ENCODE results near the gene DNAH9.

Gene DNAH9

DNA sequence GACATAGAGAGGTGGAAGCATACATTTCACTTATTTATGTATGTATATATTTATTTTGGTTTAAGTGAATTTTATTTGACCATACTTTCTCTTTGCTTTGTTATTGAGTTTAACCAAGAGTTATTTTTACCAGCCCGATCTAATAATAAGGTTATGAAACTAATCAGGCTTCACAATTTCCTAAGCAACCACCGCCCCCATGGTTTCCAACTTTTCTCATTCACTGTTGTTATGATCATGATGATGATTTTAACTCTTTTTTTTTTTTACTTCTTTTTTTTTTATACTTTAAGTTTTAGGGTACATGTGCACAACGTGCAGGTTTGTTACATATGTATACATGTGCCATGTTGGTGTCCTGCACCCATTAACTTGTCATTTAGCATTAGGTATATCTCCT is 30.6 kb downstream of the DNAH9 start:
- Mint-ChIP-seq H3K4me3 (no peak overlapping the region), H3K36me3 (no peaks in the 10 kb centered on the region), H3K4me1 (no peaks in the 10 kb centered on the region), H3K27ac (no peak overlapping the region), H3K27me3 (no peaks in the 10 kb centered on the region), H3K9me3 (peaks cover 5% of the 10 kb centered on the region)

DNA sequence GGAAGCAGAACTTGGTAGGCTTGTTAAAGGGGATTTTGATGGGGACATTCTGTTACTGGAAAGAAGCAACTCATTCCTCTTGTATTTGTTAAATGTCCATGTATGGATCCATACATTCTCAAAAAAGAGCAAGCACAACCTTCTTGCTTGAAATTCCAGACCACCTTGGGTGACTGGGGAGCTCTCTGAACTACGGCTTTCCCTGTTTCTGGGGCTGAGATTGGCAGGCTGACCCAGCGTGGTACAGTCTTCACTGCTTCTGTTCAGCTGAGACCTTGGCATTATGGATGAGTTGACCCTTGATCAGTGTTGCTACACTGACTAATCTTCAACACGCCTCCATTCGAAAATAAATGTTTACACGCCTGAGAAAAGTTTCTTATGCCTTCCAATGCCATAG is 38.5 kb downstream of the DNAH9 start:
- Mint-ChIP-seq H3K4me3 (no peak overlapping the region), H3K27ac (no peak overlapping the region), H3K36me3 (no peaks in the 10 kb centered on the region), H3K4me1 (no peaks in the 10 kb centered on the region), H3K27me3 (no peaks in the 10 kb centered on the region), H3K9me3 (peaks cover 5% of the 10 kb centered on the region)

DNA sequence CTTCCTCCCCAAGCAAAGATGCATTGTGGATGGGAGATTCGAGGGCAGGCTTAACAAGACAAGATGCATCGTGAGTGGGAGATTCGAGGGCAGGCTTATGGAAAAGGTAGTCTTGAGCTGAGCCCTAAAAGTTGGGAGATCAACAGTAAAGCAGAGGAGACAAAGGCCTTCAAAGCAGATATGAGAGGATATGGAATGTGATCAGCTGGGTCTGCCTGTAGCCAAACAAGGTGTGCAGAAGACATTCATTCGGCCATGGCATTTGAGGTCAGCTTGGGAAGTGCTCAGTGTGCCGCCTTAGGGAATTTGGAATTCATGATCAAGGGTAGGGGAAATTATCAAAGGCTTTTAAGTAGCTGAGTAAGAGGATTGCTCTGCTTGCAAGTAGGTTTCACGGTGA is 39.5 kb downstream of the DNAH9 start:
- Mint-ChIP-seq H3K27ac (no peak overlapping the region), H3K9me3 (no peaks in the 10 kb centered on the region), H3K4me1 (no peaks in the 10 kb centered on the region), H3K4me3 (no peak overlapping the region), H3K27me3 (no peaks in the 10 kb centered on the region), H3K36me3 (no peaks in the 10 kb centered on the region)

DNA sequence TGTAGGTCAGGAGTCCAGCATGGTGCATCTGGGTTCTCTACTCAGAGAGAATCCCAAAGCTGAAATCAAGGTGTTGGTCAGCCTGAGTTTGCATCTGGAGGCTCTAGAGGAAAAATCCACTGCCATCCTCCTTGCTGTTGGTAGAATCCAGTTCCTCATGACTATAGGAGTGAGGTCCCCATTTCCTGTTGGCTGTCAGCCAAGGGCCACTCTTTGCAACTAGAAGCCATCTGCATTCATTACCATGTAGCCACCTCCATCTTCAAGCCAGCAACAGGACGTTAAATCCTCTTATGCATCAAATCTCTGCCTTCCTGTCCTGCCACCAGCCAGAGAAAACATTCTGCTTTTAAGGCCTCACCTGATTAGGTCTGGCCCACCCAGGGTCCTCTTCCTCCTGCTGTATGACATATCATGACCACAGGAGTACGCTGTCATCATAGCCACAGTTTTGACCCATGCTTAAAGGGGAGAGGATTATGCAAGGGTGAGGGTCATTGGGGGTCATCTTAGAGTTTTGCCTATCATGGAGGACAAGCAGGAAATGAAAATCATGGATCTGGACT is 40.5 kb downstream of the DNAH9 start:
- Mint-ChIP-seq H3K4me1 (no peaks in the 10 kb centered on the region), H3K27ac (no peak overlapping the region), H3K36me3 (no peaks in the 10 kb centered on the region), H3K9me3 (no peaks in the 10 kb centered on the region), H3K27me3 (no peaks in the 10 kb centered on the region), H3K4me3 (no peak overlapping the region)

DNA sequence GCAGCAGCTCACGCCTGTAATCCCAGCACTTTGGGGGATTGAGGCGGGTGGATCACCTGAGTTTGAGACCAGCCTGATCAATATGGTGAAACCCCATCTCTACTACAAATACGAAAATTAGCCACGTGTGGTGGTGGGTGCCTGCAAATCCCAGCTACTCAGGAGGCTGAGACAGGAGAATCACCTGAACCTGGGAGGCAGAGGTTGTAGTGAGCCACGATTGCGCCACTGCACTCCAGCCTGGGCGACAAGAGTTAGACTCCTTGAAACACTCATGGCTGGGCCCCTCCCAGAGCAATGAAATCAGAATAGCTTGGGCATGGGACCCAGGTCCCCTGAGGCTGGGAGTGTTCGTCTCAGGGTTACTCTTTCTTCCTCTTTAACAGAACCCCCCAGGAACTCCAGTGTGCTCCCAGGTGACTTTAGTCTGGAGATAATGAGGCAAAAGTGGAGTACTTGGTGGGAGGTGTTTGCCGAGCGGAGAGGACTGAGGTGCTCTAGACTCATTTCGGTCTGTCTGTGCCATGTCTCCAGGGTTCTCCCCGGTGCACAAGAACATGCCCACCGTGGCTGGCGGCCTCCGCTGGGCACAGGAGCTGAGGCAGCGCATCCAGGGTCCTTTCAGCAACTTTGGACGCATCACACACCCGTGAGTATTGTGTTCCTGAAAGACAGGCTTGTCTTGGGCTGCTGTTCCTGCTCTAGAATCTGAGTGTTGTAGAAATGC is 41.6 kb downstream of the DNAH9 start:
- H3K27me3 Mint-ChIP-seq, result no peaks in the 10 kb centered on the region
- no peaks in the 10 kb centered on the region for H3K4me1 Mint-ChIP-seq
- H3K27ac Mint-ChIP-seq, result no peak overlapping the region
- no peaks in the 10 kb centered on the region for H3K36me3 Mint-ChIP-seq
- H3K9me3 Mint-ChIP-seq, result no peaks in the 10 kb centered on the region
- H3K4me3 Mint-ChIP-seq, result no peak overlapping the region

DNA sequence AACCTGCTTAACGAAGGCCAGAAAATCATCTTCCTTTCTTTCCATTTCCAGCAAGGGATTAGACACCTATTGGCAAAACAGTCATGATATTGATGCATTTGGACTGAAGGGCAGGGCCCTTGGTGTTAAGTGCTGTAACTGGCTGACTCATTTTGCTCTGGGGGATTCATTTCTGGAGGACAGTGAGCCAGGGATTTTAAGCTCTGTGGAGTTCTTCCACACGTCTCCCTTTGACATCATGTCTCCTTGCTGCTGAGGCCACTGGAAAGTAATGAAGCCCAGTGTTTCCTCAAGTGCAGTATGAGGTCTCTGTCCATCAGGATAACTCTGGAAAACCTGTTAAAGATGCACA is 42.2 kb downstream of the DNAH9 start:
- Mint-ChIP-seq H3K36me3 (no peaks in the 10 kb centered on the region), H3K4me3 (no peak overlapping the region), H3K4me1 (peaks cover 4% of the 10 kb centered on the region), H3K9me3 (no peaks in the 10 kb centered on the region), H3K27me3 (no peaks in the 10 kb centered on the region), H3K27ac (no peak overlapping the region)

DNA sequence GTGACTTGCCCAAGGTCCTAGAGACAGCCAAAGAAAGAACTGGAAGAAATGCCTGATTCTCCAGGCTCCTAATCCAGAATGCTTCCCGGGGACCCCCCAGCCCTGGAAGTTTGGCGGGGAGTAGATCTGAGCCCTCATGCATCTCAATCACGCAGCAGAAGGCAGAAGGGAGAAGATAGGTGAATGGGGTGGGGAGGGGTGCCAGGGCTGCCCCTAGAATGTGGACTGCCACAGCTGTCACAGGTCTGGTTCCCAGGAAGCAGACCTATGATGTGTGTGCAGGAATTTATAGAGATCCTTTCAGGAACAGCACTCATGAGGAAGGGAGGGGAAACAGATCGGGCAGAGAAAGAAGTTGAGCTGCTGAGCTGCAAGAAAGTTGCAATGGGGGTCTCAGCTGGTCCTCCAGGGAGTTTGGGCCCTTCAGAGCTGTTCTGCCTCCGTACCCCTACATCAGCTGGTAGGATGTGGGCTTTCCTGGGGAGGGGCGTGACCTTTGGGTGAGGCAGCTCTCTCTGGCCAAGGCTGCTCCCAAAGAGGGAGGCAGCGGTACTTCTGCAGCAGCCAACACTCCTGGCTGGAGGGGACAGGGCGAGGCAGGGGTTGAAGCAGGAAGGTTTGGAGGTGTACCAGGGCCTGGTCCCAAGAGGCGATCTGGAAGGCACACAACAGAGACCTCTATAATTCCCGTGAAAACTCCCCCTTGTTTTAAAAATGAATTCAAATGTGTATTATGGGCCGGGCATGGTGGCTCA is 43.4 kb downstream of the DNAH9 start:
- H3K9me3 Mint-ChIP-seq, result no peaks in the 10 kb centered on the region
- no peak overlapping the region for H3K4me3 Mint-ChIP-seq
- no peaks in the 10 kb centered on the region for H3K36me3 Mint-ChIP-seq
- peaks cover 4% of the 10 kb centered on the region for H3K4me1 Mint-ChIP-seq
- H3K27ac Mint-ChIP-seq, result no peak overlapping the region
- no peaks in the 10 kb centered on the region for H3K27me3 Mint-ChIP-seq

DNA sequence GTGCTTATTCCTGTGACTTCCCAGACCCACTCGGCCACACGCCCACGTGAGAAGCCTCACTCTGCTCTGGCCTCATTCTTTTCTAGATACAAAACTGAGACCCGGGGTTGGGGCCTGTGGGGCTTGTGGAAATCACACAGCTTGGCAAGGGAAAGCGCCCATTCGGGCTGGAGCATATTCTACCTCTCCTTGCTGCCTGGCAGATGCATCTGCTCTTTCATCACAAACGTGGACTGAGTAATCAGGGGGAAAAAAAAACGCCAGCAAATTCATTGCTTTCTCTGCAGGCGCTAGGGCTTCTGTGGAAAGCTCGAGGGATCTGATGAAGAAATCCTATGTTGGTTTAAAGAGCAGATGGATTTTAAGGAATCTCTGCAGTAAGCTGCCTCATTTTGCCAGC is 44.4 kb downstream of the DNAH9 start:
- Mint-ChIP-seq H3K36me3 (no peaks in the 10 kb centered on the region), H3K9me3 (no peaks in the 10 kb centered on the region), H3K4me3 (no peak overlapping the region), H3K4me1 (peaks cover 4% of the 10 kb centered on the region), H3K27me3 (no peaks in the 10 kb centered on the region), H3K27ac (no peak overlapping the region)

DNA sequence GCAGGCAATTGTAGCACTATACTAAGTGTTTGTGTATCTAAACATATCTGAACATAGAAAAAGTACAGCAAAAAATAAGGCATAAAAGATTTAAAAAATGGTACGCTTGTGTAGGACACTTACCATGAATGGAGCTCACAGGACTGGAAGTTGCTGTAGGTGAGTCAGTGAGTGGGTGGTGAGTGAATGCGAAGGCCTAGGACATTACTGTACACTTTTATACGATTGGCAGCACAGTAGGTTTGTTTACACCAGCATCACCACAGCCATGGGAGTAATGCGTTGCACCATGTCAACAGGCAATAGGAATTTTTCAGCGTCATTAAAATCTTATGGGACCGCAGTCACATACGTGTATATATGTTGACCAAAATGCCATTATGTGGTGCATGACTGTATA is 45.6 kb downstream of the DNAH9 start:
- Mint-ChIP-seq H3K27me3 (no peaks in the 10 kb centered on the region), H3K4me1 (peaks cover 4% of the 10 kb centered on the region), H3K9me3 (no peaks in the 10 kb centered on the region), H3K36me3 (no peaks in the 10 kb centered on the region), H3K27ac (no peak overlapping the region), H3K4me3 (no peak overlapping the region)

DNA sequence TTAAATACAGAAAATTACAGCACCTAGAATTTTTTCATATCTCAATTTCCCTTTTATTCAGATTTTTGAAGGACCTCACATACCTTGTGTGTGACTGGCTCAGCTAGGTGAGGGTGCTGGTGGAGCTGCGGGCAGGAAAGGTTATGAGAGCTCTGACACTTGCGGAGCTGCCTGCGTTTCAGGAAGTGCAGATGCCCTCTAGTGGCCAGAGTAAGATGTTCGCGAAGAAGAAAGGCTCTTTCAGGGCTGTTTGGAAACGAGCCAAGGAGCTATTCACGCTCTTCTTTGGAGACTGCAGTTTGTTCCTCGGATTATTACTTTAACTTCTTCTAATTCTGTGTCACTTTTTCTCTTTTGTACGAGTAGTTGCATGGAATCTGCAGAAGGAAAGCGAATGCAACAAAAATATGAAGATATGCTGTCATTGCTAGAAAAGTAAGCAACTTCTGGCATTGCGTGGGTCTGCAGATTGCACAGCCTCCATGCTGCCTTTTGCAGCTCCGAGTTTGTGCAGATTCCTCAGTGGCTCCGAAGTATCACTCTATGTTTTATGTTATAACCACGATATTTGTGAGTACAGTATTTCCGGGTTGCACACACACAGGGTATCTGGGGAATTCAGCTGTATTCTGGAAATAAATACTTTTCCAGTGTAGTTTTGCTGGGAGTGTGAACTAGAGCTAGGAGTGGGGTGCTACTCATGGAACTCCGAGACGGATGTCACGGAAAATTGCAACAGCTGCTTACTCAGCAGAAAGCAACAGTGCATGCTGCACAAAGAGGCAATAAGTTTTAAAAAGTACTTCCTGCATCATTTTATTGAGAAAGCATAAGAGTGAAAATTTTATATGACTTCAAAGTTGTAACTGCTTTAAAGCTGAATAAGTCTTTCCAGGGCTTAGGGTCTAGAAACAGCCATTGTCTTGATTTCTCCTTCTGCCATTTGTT is 46.3 kb downstream of the DNAH9 start:
- H3K27me3 Mint-ChIP-seq, result no peaks in the 10 kb centered on the region
- H3K27ac Mint-ChIP-seq, result no peak overlapping the region
- H3K9me3 Mint-ChIP-seq, result no peaks in the 10 kb centered on the region
- no peaks in the 10 kb centered on the region for H3K36me3 Mint-ChIP-seq
- peaks cover 4% of the 10 kb centered on the region for H3K4me1 Mint-ChIP-seq
- H3K4me3 Mint-ChIP-seq, result no peak overlapping the region

DNA sequence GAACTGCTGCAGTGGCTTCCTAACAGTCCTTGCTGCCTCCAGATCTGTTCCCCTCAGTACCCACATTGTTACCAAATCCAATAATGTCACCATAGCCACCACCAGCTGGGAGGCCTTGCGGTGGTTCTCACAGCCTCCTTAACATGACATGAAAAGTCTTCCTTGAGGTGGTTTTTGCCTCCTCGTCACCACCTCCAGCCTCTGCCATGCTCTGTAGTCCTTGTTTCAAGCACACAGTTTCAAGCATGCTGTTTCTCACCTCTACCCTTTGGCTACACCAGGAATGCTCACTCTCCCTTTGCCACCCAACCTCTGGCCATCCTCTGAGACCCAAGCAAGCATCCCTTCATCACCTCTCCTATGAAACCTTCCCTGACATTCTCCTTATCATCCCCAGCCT is 47.2 kb downstream of the DNAH9 start:
- Mint-ChIP-seq H3K4me1 (peaks cover 4% of the 10 kb centered on the region), H3K27ac (no peak overlapping the region), H3K36me3 (no peaks in the 10 kb centered on the region), H3K27me3 (no peaks in the 10 kb centered on the region), H3K4me3 (no peak overlapping the region), H3K9me3 (no peaks in the 10 kb centered on the region)

DNA sequence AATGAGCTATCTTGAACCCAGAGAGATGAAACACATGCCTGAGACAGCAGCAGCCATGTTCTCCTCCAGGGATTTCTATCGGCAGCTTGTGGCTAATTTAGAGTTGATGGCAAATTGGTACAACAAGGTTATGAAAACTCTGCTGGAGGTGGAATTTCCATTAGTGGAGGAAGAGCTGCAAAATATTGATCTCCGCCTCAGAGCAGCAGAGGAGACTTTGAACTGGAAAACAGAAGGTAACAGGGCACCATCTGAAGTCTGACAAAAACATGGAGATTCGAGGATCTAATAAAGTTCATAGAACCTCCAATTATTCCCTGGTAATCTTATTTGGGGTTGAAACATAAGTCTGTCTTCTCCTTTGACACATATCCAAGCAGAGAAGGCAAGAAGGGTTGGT is 52.8 kb downstream of the DNAH9 start:
- H3K9me3 Mint-ChIP-seq, result no peaks in the 10 kb centered on the region
- no peaks in the 10 kb centered on the region for H3K4me1 Mint-ChIP-seq
- H3K36me3 Mint-ChIP-seq, result no peaks in the 10 kb centered on the region
- H3K27ac Mint-ChIP-seq, result no peak overlapping the region
- H3K27me3 Mint-ChIP-seq, result no peaks in the 10 kb centered on the region
- H3K4me3 Mint-ChIP-seq, result no peak overlapping the region

DNA sequence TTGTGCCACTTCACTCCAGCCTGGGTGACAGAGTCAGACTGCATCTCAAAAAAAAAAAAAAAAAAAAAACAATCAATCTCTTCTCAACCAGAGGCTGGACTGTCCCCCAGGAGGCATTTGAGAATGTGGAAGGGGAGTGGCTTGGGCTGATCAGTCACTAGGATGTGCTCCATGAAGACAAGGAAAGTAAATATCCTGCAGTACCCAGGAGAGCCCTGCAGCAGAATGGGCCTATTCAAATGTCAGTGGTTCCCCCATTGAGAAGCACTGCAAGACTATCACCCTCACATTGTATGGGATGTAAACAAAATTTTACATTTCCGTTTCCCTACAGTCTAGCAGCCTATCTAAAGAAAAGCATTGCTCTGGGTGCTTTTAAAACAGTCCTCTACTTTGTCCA is 70.3 kb downstream of the DNAH9 start:
- no peaks in the 10 kb centered on the region for H3K4me1 Mint-ChIP-seq
- no peak overlapping the region for H3K4me3 Mint-ChIP-seq
- H3K27ac Mint-ChIP-seq, result no peak overlapping the region
- H3K9me3 Mint-ChIP-seq, result no peaks in the 10 kb centered on the region
- H3K36me3 Mint-ChIP-seq, result no peaks in the 10 kb centered on the region
- peaks cover 6% of the 10 kb centered on the region for H3K27me3 Mint-ChIP-seq

DNA sequence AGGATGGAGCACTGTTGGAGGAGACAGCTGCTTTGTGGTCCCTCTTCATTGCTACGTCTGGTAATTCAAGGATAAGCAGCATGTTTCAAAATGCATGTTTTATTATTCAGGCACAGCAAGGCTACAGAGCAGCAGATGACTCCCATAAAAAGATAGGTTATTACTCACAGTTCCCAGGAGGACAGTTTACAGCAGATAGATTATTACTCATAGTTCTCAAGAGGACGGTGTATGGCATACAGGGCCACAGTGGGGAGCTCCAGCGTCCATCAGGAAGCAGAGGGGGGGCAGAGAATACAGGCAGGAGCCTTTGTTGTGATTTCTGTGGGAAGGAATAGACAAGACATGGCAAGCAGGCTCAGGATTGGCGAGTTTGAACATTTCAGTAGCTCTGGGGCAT is 72.9 kb downstream of the DNAH9 start:
- Mint-ChIP-seq H3K36me3 (no peaks in the 10 kb centered on the region), H3K27ac (no peak overlapping the region), H3K27me3 (no peaks in the 10 kb centered on the region), H3K4me3 (no peak overlapping the region), H3K9me3 (no peaks in the 10 kb centered on the region), H3K4me1 (no peaks in the 10 kb centered on the region)

DNA sequence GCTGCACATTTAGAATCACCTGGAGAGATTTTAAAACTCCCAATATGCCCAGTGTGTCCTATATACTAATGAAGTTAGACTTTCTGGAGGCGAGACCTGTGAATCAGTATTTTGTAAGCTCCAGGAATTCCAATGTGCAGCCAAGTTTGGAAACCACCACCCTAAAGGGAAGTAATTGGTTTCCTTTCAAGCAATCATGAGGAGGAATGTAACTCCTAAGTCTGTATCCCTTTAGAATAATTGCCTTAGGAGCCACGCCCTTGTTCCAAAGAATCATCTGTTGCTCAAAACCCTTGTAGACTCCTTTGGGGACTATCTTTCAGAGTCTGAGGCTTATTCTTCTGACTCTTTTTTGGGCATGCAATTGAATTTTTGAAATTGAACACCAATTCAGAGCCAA is 84.4 kb downstream of the DNAH9 start:
- Mint-ChIP-seq H3K9me3 (peaks cover 14% of the 10 kb centered on the region), H3K4me1 (no peaks in the 10 kb centered on the region), H3K27ac (no peak overlapping the region), H3K4me3 (no peak overlapping the region), H3K27me3 (peaks cover 4% of the 10 kb centered on the region), H3K36me3 (peaks cover 1% of the 10 kb centered on the region)

DNA sequence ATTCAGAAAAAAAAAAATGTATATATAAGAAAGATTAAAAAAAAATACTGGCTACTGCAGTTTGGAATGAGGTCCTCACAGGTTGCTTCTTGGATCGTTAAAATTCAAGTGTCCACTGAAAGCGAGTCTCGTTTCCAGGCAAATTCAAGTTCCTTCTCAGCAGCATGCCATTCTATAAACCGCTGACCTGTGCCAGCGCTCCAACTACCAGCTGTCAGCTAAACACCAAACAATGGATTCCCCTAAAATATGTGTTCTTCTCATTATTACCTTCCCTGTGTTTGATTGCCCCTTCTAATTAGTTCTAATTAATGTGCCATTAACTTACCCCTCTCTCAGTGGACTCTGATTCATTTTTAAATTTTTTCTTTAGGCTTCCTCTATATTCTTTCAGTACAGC is 92.4 kb downstream of the DNAH9 start:
- no peaks in the 10 kb centered on the region for H3K9me3 Mint-ChIP-seq
- no peaks in the 10 kb centered on the region for H3K4me1 Mint-ChIP-seq
- H3K36me3 Mint-ChIP-seq, result no peaks in the 10 kb centered on the region
- no peaks in the 10 kb centered on the region for H3K27me3 Mint-ChIP-seq
- H3K27ac Mint-ChIP-seq, result no peak overlapping the region
- H3K4me3 Mint-ChIP-seq, result no peak overlapping the region

Measured in activated naive CD4-positive, alpha-beta T cell treated with anti-CD3 and anti-CD28 coated beads, Interleukin-2, amount 50 U/mL, for 24 hours (primary cell).